Esophagus muscularis mucosa (tissue), 3 donors: ENCODE results near the gene DYRK2.

Experiments
- CTCF ChIP-seq, 3 experiments: fragments of 200-600 bp in 2 of 3; fragments of 450-650 bp in 1 of 3; sonication (generic) in 2 of 3; IDR thresholded peaks; one replicate each; pipeline ENCODE4 v1.5.1; 2017 to 2019; ENCODE audit warnings: antibody characterized with exemption in 3 of 3, mild to moderate bottlenecking in 2 of 3, moderate library complexity in 1 of 3
- POLR2AphosphoS5 ChIP-seq, 2 donors: sonication (generic); formaldehyde crosslinking; IDR thresholded peaks; one replicate each; pipeline ENCODE4 v1.6.1; 2017; ENCODE audit warnings: antibody characterized with exemption in 2 of 2

GRCh38 chr12:67693894-67694293 is 45.3 kb downstream of the DYRK2 start:
- no peak for TF ChIP-seq CTCF (IDR thresholded peaks at IDR 0.05)
- TF ChIP-seq POLR2AphosphoS5 (IDR thresholded peaks at IDR 0.05): no peak
